GM19467 (cell line): ENCODE data around the gene ID1.

Experiments used
- ATAC-seq: cut with Tn5 transposase; IDR thresholded peaks from one replicate; pipeline ENCODE4 v1.9.1; 2021; ENCODE audit warnings: mild to moderate bottlenecking, moderate library complexity; ENCODE audit not compliant: unreplicated experiment

The ID1 gene

GRCh38 chr20:31605031-31605901, at the start of gene ID1:
TSS of gene ID1 (plus strand) at chr20:31605289. CDS start at chr20:31605388, 99 bp downstream.
- ATAC-seq: peak; percentile 90

GRCh38 chr20:31559704-31560093, 45.4 kb upstream of the ID1 start:
- no peak for ATAC-seq

- no peak for ATAC-seq
These were observed 44.9 kb upstream of the ID1 start for GRCh38 chr20:31560094-31560745.

GRCh38 chr20:31560746-31561598, 44.1 kb upstream of the ID1 start:
- no peak for ATAC-seq

- no peak for ATAC-seq
These were observed 42.8 kb upstream of the ID1 start for GRCh38 chr20:31562241-31562640.

GRCh38 chr20:31564284-31564683, 40.8 kb upstream of the ID1 start:
- ATAC-seq: no peak

GRCh38 chr20:31565699-31566318, 39.3 kb upstream of the ID1 start:
- ATAC-seq: no peak

GRCh38 chr20:31566319-31566657, 38.8 kb upstream of the ID1 start:
- no peak for ATAC-seq

- no peak for ATAC-seq
These were observed 38.3 kb upstream of the ID1 start for GRCh38 chr20:31566658-31567379.

GRCh38 chr20:31567380-31567720, 37.7 kb upstream of the ID1 start:
- no peak for ATAC-seq

GRCh38 chr20:31568041-31568731, 36.9 kb upstream of the ID1 start:
- ATAC-seq: no peak

GRCh38 chr20:31568773-31569162, 36.3 kb upstream of the ID1 start:
- no peak for ATAC-seq

- no peak for ATAC-seq
These were observed 35.7 kb upstream of the ID1 start for GRCh38 chr20:31569163-31570020.

GRCh38 chr20:31570021-31570463, 35.0 kb upstream of the ID1 start:
- ATAC-seq: no peak

- no peak for ATAC-seq
These were observed 34.1 kb upstream of the ID1 start for GRCh38 chr20:31570735-31571617.

- no peak for ATAC-seq
These were observed 32.9 kb upstream of the ID1 start for GRCh38 chr20:31572042-31572700.
